Measurements from ENCODE around the gene UST. TPM values are rescaled to one million over a fixed set of nuclear protein-coding genes. Genes with fewer than 3 reads are reported as not detected.
"Not testable (repeated sequence)": the region's sequence is repeated elsewhere in the genome, so short reads cannot be mapped to it uniquely, and the experiment has no call there.

The UST gene
- total and polyA plus RNA-seq, 2 of the 8 experiments (the other 6 are each of a cell fraction or from before 2014, with no cell fraction given), result 13.5 to 34.5 TPM

GRCh38 chr6:148956163-148956562 lies 209.3 kb downstream of the UST start:
- not testable (repeated sequence) for H3K27ac ChIP-seq (ENCODE audit: low read depth, low read length)

More at GRCh38 chr6:148956163-148956562, 209.3 kb downstream of the UST start:
- POLR2A ChIA-PET (ENCODE audit: partially characterized antibody); H2AFZ ChIP-seq (ENCODE audit: low read length); H3K23ac ChIP-seq (ENCODE audit: insufficient read length); H3K4me2 ChIP-seq (ENCODE audit: insufficient read depth in 1 of 2, low read depth in 2 of 2, low read length in 2 of 2); H2BK20ac ChIP-seq (ENCODE audit: low read length); H4K20me1 ChIP-seq (replicated peaks in 1 of 2; ENCODE audit: control insufficient read depth in 1 of 2, insufficient read depth in 2 of 2, low read length in 2 of 2); H3K79me2 ChIP-seq (ENCODE audit: control insufficient read depth in 1 of 2, insufficient read depth in 2 of 2, low read length in 2 of 2); H4K8ac ChIP-seq (ENCODE audit: extremely low read depth, insufficient read depth, low read length); H2AK5ac ChIP-seq (ENCODE audit: low read depth, low read length); H2BK15ac ChIP-seq (ENCODE audit: low read length); H2BK5ac ChIP-seq (ENCODE audit: low read depth, low read length); H3K23me2 ChIP-seq (ENCODE audit: low read depth, low read length); H3K14ac ChIP-seq (ENCODE audit: insufficient read length); FAIRE-seq; H3K4ac ChIP-seq (replicated peaks; ENCODE audit: insufficient read length, low read depth, low read length); H4K91ac ChIP-seq (replicated peaks; ENCODE audit: insufficient read length, low read length); H3K27me3 ChIP-seq (replicated peaks in 1 of 4; ENCODE audit: control insufficient read depth in 3 of 4, extremely low read depth in 1 of 4, insufficient read depth in 3 of 4, low read length in 3 of 4); H3K9ac ChIP-seq (replicated peaks in 1 of 4; ENCODE audit: extremely low read depth in 1 of 4, low read depth in 3 of 4, low read length in 3 of 4); H3K9me3 ChIP-seq (ENCODE audit: insufficient read depth in 2 of 2, low read depth in 1 of 2, low read length in 1 of 2); H3K4me3 ChIP-seq (ENCODE audit: extremely low read depth in 1 of 4, insufficient read depth in 2 of 4, low read depth in 3 of 4, low read length in 4 of 4); H3K4me1 ChIP-seq (replicated peaks in 1 of 4; ENCODE audit: control insufficient read depth in 3 of 4, insufficient read depth in 4 of 4, low read length in 3 of 4); H4K5ac ChIP-seq (ENCODE audit: insufficient read length, low read depth, low read length); H2BK12ac ChIP-seq (ENCODE audit: low read depth, low read length); H3K79me1 ChIP-seq (ENCODE audit: low read depth, low read length); H3K56ac ChIP-seq (replicated peaks; ENCODE audit: insufficient read length, low read depth, low read length); H3K18ac ChIP-seq (ENCODE audit: extremely low read depth, low read length); H2BK120ac ChIP-seq (replicated peaks; ENCODE audit: low read depth, low read length); DNase-seq (ENCODE audit: low read depth in 1 of 2, low spot score in 2 of 2): not testable (repeated sequence)
- H3K36me3 ChIP-seq (ENCODE audit: control insufficient read depth in 2 of 4, insufficient read depth in 4 of 4, low read length in 3 of 4), result peaks cover 2 to 20% (median 7%) of the 10 kb centered on the region in 4 experiments; a peak in 6 of 8 replicates
- CTCF ChIA-PET (ENCODE audit: partially characterized antibody), result interaction anchor here (0.6 to 2.5 kb wide), 2 partner anchors 275 to 378 kb away, joined by 3 to 9 read pairs; no protein-coding TSS in a partner anchor
- WGBS, 2 experiments (ENCODE audit: extremely low coverage in 1 of 2, insufficient coverage in 1 of 2, insufficient read length in 1 of 2, insufficient replicate concordance in 2 of 2, low coverage in 1 of 2, low lambda C conversion rate in 2 of 2, missing lambda C conversion rate in 1 of 2), result 92% methylated on average over 7 of the region's 7 CpGs; no CpG with 5 or more reads in 1 of the 2 experiments

Measured in H1 (cell line).